GM19025 (cell line): ENCODE measurements around the gene TTLL9.

Experiments
- ATAC-seq: cut with Tn5 transposase; IDR thresholded peaks from one replicate; pipeline ENCODE4 v1.9.1; 2021; ENCODE audit warnings: mild to moderate bottlenecking, low read depth, moderate library complexity; ENCODE audit not compliant: unreplicated experiment

TTLL9 gene

DNA sequence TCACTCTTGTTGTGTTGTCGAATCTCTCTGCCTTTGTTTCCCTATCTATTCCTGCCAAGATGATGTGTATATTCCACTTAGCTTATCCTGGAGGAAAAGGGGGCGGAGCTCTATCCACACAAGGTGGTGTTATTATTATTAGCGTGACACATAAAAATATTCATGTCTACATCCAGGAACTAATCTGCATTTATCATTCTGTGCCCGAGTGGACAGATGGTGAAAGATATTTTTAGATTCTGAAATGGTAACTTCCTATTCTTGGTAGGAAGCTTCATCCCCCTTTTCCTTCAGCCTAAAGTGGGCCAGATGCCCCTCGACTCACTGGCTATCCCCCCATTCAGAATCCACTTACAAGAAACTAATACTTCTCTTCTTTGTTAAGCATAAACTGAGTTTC, 99.6 kb downstream of the TTLL9 start:
- ATAC-seq: no peak

DNA sequence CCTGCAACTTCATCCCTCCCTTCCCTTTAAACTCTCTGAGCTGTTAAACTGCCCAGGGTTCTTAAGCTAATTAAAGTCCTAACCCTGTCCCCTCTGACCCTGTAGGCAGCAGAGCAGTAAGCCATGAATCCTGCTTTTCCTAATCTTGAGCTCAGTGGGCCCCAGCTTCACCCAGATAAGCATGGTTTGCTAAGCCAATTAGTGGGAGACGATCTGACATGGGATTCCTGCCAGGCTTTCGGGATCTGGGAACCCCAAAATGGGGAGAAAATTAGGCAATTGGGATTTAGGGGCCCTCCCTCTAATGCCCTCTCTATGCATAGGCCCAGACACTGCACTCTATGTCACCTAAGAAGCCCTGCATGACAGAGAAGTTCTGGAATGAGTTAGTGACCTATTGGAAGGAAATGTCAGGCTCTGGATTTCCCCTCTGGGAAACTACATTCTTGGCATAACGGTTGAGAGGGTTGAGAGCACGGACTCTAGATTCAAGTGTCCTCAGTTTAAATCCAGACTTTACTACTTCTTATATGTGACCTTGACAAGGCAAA, 102.1 kb downstream of the TTLL9 start:
- ATAC-seq: no peak

DNA sequence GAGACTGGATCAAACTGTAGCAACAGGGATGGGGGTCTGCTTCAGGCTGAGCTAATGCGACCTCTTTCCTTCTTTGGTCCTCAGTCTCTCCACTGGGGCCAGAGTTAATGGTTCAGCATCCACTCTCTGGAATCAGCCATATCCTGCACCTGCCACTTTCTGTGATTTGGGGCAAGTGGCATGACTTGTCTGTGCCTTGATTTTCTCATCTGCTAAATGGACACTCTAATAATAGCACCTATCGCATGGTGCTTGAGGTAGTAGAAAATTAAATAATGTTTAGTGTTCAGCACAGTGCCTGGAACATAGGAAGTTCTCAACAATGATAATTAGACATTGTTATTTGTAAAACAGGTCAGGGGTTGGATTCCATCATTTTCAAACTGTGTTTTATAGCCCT, 103.9 kb downstream of the TTLL9 start:
- ATAC-seq: no peak

DNA sequence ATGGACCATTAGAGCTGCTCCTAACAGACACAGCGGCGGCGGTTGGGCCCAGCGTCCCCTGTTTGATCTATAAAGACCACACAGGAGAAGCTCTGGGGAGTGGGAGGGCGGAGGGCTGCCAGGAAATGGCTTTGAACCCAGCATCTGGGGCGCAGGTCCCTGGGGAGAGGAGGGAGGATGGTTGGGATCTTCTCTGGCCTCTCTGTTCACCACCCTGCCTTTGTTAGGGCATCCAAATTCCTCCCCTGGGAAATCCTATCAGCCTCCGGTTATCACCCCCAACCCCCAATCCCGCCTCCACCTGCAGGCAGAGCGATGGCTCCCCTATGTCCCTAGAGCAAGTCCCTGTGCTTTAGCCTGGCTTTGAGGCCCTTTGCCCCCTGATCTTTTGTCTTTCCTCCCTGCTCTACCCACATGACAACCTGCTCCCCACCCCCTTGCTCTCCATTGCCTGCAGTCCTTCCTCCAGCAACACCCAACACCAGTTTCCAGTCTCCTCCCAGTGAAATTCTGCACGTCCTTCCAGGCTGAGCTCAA, 104.6 kb downstream of the TTLL9 start:
- no peak for ATAC-seq

DNA sequence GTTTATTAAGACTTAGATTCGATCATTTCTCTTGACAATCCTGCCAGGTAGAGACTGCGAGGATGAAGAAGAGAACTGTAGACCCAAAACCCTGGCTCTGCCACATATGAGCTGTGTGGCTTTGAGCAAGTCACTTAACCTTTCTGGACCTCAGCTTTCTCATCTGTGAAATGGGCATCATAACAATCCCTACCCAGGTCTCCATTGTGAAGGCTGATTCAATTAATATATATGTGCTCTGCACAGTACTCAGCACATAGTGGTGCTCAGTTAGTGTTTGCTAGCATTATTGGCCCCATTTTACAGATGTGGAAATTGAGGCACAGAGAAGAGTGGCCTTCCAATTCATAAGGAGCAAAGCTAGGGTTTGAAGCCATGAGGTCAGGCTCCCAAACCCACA, 105.4 kb downstream of the TTLL9 start:
- ATAC-seq: no peak

DNA sequence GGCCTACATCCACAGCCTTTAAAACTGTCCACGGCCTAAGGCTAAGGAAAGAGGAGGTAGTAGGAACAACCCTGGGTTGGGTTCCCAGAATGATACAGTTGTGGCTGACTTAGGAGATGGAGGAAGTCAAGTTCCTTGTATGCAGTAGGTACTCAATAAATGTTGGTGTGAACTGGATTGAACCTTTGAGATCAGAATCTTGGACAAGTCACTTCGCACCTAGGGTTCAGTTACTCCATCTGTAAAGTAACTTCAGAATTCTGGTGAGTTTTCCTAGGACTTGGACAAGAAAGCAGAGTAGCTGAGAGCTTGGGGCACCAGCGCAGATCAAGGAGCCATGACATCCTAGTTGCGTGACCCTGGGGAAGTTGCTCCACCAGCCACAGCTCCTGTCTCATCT, 106.6 kb downstream of the TTLL9 start:
- ATAC-seq: no peak

DNA sequence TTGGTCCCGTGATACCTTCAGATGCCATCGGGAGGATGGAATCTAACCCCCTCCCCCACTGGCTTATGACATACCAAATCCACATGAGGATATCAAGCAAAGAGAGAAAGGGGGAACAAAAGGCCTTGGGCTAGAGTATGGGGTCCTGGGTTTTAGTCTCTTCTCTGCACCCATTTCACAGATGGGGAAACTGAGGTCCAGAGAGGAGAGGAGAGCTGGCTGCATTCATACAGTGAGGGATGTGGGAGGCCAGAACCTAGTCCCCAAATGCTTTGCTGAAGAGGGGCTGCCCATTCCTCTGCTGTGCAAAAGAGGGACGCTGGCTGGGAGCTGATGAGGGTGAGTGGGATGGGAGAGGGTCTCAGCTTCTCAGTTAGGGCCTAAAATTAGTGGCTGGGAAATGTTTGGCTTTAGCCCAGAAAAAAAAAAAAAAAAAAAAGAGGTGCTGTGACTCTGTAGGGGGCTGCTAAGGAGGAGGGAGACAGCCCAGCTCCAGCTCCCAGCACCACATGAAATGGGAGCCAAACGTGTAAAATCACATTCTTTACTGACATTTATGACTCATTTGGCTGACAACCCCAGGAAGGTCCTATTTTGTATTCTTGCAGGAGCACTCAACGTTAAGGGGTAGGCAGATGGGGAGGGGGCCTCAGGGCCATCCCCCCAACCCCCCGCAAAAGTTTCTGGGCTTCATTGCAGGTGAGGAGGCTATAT, 109.4 kb downstream of the TTLL9 start:
- no peak for ATAC-seq

DNA sequence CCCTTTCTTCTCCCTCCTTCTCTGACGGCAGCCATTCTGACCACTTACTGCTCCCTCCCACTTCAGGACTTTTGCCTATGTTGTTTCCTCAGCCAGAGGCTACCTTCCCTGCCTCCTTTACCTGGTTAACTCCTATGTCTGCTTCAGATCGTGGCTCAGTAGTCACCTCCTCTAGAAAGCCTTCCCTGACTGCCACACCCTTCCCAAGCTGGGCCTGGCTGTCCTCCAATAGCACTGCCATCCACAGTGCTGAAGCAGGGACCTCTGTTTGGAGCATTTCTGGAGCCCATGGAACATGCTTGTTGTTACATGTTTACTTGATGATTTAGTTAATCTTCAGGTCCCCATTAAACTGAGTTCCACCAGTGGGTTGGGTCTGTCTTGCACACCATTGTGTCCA, 111.3 kb downstream of the TTLL9 start:
- no peak for ATAC-seq

DNA sequence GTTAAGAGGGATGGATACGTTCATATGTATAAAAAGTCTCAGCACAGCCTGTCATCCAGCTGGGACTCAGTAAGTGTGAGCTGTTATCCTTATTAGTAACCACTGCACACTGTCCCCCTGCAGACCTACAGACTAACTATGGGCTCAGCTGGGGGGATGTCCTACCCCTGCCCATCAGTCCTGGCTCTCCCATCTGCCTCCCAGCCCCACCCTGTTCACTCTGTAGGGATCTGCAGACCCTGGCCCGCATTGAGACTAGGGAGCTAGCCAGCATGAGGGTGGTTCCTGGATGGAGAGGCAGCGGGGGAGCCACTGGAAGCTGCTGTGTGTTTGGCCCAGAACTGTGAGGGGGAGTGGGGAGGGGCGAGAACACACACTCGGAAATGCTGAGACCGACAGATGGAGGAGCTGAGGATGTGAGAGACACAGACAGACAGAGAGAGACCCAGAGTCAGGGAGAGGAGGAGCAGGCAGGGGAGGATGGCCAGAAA, 114.6 kb downstream of the TTLL9 start:
- ATAC-seq: no peak

DNA sequence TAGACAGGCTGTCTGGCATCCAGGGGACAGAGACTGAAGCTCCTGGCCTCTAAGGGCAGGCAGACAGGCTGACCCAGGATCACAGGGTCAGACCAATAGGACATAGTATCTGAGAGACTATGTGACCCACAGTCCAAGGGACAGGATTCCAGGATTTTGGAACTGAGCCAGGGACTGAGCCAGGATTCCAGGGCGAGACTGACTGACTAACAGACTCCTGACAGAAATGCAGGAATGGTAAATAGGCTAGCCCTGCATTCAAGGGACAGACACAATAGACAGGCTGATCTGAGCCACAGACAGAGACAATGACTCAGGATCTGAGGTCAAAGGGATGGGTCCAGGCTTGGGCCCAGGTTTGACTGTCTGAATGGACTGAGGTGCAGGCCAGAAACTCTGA, 117.3 kb downstream of the TTLL9 start:
- no peak for ATAC-seq

DNA sequence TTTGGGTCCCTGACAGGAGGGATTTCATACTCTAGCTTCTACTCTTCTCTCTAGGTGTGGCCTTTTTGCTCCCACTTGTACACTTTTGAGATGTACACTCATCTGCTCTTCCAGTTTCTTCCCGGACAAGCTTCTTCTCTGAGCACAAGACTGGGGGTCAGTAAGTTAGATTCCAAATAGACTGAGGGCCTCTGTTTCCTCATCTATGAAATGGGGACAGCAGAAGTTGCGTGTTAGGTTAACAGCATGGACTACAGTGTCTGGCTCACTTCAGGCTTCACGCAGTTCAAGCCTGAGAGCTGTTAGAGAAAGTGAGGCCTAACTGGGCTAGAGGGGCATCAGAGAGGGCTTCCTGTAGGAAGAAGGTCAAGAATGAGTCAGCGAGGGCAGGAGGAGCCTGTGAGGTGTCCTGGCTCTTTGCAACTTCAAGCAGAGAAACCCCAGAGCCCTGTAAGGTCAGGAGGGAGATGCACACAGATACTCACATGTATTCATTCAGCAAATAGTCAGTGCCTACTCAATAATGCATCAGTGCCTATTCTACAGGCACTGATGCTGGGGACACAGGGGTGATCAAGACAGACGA, 118.1 kb downstream of the TTLL9 start:
- ATAC-seq: no peak

DNA sequence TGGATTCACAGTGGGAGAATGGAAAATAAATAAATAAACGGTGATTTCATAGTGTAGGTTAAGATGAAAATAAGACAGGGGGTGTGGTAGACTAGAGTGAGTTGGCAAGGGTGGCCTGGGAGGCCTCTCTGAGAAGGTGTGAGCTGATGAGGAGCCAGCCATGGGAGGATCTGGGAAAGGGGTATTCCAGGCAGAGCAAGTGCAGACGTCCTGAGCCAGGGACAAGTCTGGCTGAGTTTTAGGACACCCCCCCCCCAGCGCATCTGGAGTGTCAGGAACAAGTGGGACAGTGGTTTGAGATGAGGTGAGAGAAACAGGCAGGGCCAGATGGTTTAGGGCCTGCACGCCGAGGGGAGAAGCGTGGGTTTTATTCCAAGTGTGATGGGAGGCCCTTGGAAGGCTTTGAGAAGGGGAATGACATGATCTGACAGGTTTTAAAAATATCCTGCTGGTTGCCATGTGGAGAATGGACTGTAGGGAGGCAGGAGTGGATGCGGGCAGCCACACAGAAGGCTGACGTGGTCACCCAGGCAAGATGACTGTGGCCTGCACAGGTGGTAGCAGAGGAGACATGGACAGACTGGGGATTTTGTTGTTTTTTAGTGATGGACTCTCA, 118.7 kb downstream of the TTLL9 start:
- no peak for ATAC-seq

DNA sequence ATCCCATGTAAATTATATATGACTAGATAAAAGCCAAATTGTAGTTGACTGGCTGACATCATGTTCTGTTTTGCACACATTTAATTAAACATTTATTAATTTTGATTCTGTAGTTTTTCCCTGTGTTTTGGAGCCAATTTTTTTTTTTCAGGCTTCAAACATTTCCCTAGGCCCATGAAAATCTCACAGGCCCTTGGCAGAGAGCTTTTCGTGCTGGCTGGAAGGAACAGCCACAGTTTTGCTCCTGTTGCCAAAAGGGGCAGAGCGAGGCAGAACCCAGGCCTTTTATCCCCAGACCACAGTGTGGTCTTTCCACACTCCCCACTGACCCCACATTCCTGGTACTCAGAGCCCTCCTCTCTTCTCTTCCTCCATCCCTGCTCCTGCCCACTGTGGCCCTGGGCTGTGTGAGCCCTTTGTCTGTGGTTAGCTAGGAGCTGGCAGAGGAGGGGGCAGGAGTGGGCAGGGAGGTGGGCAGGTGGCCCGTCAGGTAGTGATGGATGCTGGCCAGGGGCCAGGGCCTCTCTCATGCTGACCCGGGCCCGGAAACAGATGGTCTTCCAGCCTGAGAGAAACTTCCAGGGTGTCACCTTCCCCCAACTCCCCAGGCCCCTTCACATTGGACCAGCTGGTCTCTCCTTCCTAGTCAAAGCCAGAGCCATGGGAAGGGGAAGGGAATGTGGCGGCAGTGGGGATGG, 120.4 kb downstream of the TTLL9 start:
- ATAC-seq: no peak

DNA sequence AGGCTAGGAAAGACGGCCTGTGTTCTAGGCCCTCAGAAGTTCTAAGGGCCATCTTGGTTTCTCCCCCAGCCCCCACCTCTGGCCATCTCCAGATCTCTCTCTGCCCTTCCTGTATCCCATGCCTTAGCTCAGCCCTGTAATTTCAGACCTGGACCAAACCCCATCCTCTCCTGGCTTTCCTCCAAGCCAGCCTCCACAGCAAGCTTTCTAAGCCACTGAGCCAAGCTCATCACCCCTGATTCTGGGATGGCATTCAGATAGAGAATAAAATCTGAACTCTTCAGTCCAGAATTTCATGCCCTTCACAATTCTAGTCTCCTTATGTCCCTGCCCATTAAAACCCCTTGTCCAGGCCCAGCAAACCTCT, 120.9 kb downstream of the TTLL9 start:
- ATAC-seq: no peak

DNA sequence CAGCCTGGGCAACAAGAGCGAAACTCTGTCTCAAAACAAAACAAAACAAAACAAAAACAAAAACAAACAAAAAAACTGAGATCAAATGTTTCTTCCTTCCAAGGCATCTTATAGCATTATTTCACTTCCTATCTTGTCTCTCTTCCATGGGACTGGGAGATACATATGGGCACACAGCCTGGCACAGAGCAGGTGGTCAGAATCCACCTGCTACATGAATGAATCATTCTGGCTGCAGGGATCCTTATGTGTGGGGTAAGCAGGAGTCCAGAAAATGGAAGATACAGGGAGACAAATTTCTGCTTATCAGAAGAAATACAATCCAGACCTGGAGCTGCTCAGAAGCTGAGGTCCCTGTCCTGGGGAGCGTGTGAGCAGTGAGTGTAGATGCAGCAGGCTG, 121.7 kb downstream of the TTLL9 start:
- no peak for ATAC-seq
